SK-N-SH (cell line): ENCODE results near the gene PHKA2. TPM values are rescaled to one million over a fixed set of nuclear protein-coding genes. Genes with fewer than 3 reads are reported as not detected.

Experiments
- CTCF ChIA-PET: fragments of 300-600, 350-600 bp; formaldehyde crosslinking; extraction: SDS; loops from one replicate; lab custom pipeline; 2021; lab: Yijun Ruan, JAX
- POLR2A ChIA-PET: fragments of 350-600 bp; sonication (Branson Sonifier 250); formaldehyde crosslinking; extraction: SDS; loops from one replicate; lab custom pipeline; 2020; ENCODE audit warnings: antibody characterized with exemption, inconsistent platforms; lab: Yijun Ruan, JAX
- DNase-seq: peaks from one replicate; pipeline ENCODE4 v3.0.0; 2012
- H2AFZ ChIP-seq: fragments of 200-600 bp; sonication (generic); 2 replicates; pipeline ENCODE4 v1.8.1; 2016; ENCODE audit warnings: antibody characterized with exemption, mild to moderate bottlenecking, low read depth
- H3F3A ChIP-seq: fragments of 200-600 bp; sonication (generic); replicated peaks from 2 replicates; pipeline ENCODE3; 2016; ENCODE audit warnings: antibody characterized with exemption, mild to moderate bottlenecking; ENCODE audit not compliant: insufficient read depth
- H3K27ac ChIP-seq, 2 experiments: fragments of 200-500 bp in 1 of 2; fragments of 200-600 bp in 1 of 2; sonication (Bioruptor generic) in 1 of 2; sonication (generic), shearing (Covaris generic) in 1 of 2; 2 replicates each; pipeline versions ENCODE4 v1.5.1 to v1.6.1; 2014 to 2016; ENCODE audit warnings: low read depth in 2 of 2, inconsistent platforms in 1 of 2, low read length in 1 of 2, mild to moderate bottlenecking in 1 of 2, mixed read lengths in 1 of 2
- H3K27me3 ChIP-seq: fragments of 200-600 bp; sonication (generic), shearing (Covaris generic); 2 replicates; pipeline ENCODE4 v1.6.1; 2016; ENCODE audit warnings: mixed run types; ENCODE audit not compliant: insufficient read depth
- H3K36me3 ChIP-seq, 2 experiments: fragments of 200-500 bp in 1 of 2; fragments of 200-600 bp in 1 of 2; sonication (Bioruptor generic) in 1 of 2; sonication (generic) in 1 of 2; replicated peaks in 1 of 2; 2 replicates each; pipeline versions ENCODE3 to v1.5.1; 2014 to 2016; ENCODE audit warnings: low read length in 1 of 2, mild to moderate bottlenecking in 1 of 2; ENCODE audit not compliant: insufficient read depth in 2 of 2, control insufficient read depth in 1 of 2
- H3K4me1 ChIP-seq, 2 experiments: fragments of 200-500 bp in 1 of 2; fragments of 200-600 bp in 1 of 2; sonication (Bioruptor generic) in 1 of 2; sonication (generic), shearing (Covaris generic) in 1 of 2; 2 replicates each; pipeline versions ENCODE4 v1.5.1 to v1.6.1; 2014 to 2016; ENCODE audit warnings: low read depth in 1 of 2, low read length in 1 of 2, mixed run types in 1 of 2; ENCODE audit not compliant: insufficient read depth in 2 of 2, control insufficient read depth in 1 of 2
- H3K4me2 ChIP-seq: fragments of 200-600 bp; sonication (generic), shearing (Covaris generic); 2 replicates; pipeline ENCODE4 v1.6.1; 2017; ENCODE audit warnings: mixed run types
- H3K4me3 ChIP-seq, 2 experiments: fragments of 200-500 bp in 1 of 2; fragments of 200-600 bp in 1 of 2; sonication (Bioruptor generic) in 1 of 2; sonication (generic), shearing (Covaris generic) in 1 of 2; 2 replicates each; pipeline versions ENCODE4 v1.5.1 to v1.8.1; 2014 to 2016; ENCODE audit warnings: low read depth in 2 of 2, inconsistent platforms in 1 of 2, low read length in 1 of 2, mild to moderate bottlenecking in 1 of 2, mixed read lengths in 1 of 2, moderate library complexity in 1 of 2
- H3K79me2 ChIP-seq: fragments of 200-600 bp; sonication (generic); 2 replicates; pipeline ENCODE4 v1.8.1; 2017; ENCODE audit warnings: mild to moderate bottlenecking; ENCODE audit not compliant: insufficient read depth
- H3K9ac ChIP-seq: fragments of 200-600 bp; sonication (generic); 2 replicates; pipeline ENCODE4 v1.6.1; 2017; ENCODE audit warnings: mixed run types
- H3K9me2 ChIP-seq: fragments of 200-600 bp; sonication (generic); 2 replicates; pipeline ENCODE4 v1.6.1; 2017; ENCODE audit warnings: mixed run types
- H3K9me3 ChIP-seq: fragments of 200-600 bp; sonication (generic); 2 replicates; pipeline ENCODE4 v1.6.1; 2017; ENCODE audit warnings: mixed run types, mild to moderate bottlenecking, moderate library complexity
- H4K20me1 ChIP-seq: fragments of 200-600 bp; sonication (generic); 2 replicates; pipeline ENCODE4 v1.6.1; 2017; ENCODE audit warnings: mild to moderate bottlenecking, mixed run types; ENCODE audit not compliant: insufficient read depth
- FOSL2 ChIP-seq: IDR thresholded peaks from 2 replicates; pipeline ENCODE4 v1.4.0; 2012; ENCODE audit warnings: low read depth, mild to moderate bottlenecking, moderate library complexity, borderline replicate concordance
- FOXM1 ChIP-seq: IDR thresholded peaks from 2 replicates; pipeline ENCODE4 v1.4.0; 2012; ENCODE audit warnings: low read depth, mild to moderate bottlenecking
- GATA2 ChIP-seq: sonication (generic); formaldehyde crosslinking; IDR thresholded peaks from 2 replicates; pipeline ENCODE4 v1.5.0; 2020; ENCODE audit warnings: mild to moderate bottlenecking, missing genetic modification reagents
- MXI1 ChIP-seq: IDR thresholded peaks from 2 replicates; pipeline ENCODE4 v1.6.1; 2012; ENCODE audit warnings: mild to moderate bottlenecking, low read depth, low read length, improper control_type of control experiment
- RCOR1 ChIP-seq: fragments of 150-350 bp; IDR thresholded peaks from 2 replicates; pipeline ENCODE4 v1.6.1; 2017; ENCODE audit warnings: antibody characterized with exemption, low read length
- RFX5 ChIP-seq: IDR thresholded peaks from 2 replicates; pipeline ENCODE4 v1.6.1; 2012; ENCODE audit warnings: mild to moderate bottlenecking, improper control_type of control experiment, low read length
- RXRA ChIP-seq: IDR thresholded peaks from 2 replicates; pipeline ENCODE4 v1.4.0; 2012; ENCODE audit warnings: low read depth, mild to moderate bottlenecking, borderline replicate concordance
- SIN3A ChIP-seq: IDR thresholded peaks from 2 replicates; pipeline ENCODE4 v1.6.1; 2012; ENCODE audit warnings: low read depth, mild to moderate bottlenecking, low read length, moderate library complexity, borderline replicate concordance
- TAF1 ChIP-seq: IDR thresholded peaks from 2 replicates; pipeline ENCODE4 v1.6.1; 2012; ENCODE audit warnings: low read depth, mild to moderate bottlenecking, low read length, moderate library complexity, borderline replicate concordance
- TCF12 ChIP-seq: IDR thresholded peaks from 2 replicates; pipeline ENCODE4 v1.4.0; 2012
- YY1 ChIP-seq: IDR thresholded peaks from 2 replicates; pipeline ENCODE4 v1.4.0; 2012; ENCODE audit warnings: low read depth, mild to moderate bottlenecking
- WGBS: methylation state at CpG from one replicate; pipeline ENCODE4 v1.1.6; 2017; ENCODE audit warnings: low lambda C conversion rate; 5-methylcytosine and 5-hydroxymethylcytosine counted together
- polyA plus RNA-seq, 3 experiments: library from polyadenylated mRNA; depleted of rRNA; stranded (reverse); fragments of >200 nt; gene quantifications; 2 replicates each; pipeline ENCODE4 v1.2.3, GENCODE V29; 2012
- TF ChIP-seq, protein P1 (sequence below): IDR thresholded peaks from 2 replicates; pipeline ENCODE4; 2012
- TF ChIP-seq, protein P2 (sequence below): IDR thresholded peaks from 2 replicates; pipeline ENCODE4 v1.6.1; 2012; ENCODE audit warnings: mild to moderate bottlenecking, low read depth, low read length, moderate library complexity
- TF ChIP-seq, protein P3 (sequence below): fragments of 150-350 bp; IDR thresholded peaks from 2 replicates; pipeline ENCODE4 v1.6.1; 2016; ENCODE audit warnings: mild to moderate bottlenecking, low read depth, low read length

The PHKA2 gene
- polyA plus RNA-seq, 1 of the 3 experiments (the other 2 are of a cell fraction) = 20.5 TPM

DNA sequence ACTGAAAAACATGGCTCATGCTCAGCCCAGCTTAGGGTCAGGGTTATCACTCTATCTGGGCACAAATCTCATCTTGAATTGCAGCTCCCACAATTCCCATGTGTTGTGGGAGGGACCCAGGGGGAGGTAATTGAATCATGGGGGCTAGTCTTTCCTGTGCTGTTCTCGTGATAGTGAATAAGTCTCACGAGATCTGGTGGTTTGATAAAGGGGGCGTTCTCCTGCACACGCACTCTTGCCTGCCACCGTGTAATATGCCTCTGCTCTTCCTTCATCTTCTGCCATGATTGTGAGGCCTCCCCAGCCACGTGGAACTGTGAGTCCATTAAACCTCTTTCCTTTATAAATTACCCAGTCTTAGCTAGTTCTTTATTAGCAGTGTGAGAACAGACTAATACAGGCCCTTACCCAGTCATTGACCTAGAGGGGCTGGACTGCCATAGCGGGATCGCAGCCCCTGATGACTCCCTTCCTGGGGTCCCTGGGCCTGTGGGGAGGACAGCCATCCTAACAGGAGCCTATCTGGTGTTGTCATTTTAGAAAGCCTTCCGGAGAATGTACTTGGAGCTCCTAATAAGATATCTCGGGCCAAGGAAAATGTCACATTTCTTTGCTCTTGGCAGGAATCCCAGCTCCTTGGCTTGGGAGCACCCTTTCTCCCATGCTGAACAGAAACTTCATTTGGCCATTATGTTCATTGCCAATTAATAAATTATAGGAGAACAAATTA lies 112.6 kb downstream of the PHKA2 start:
- H4K20me1 ChIP-seq = no peaks in the 10 kb centered on the region
- 48% methylated on average over 10 of the region's 10 CpGs for WGBS
- no peak overlapping the region for H3K4me3 ChIP-seq

DNA sequence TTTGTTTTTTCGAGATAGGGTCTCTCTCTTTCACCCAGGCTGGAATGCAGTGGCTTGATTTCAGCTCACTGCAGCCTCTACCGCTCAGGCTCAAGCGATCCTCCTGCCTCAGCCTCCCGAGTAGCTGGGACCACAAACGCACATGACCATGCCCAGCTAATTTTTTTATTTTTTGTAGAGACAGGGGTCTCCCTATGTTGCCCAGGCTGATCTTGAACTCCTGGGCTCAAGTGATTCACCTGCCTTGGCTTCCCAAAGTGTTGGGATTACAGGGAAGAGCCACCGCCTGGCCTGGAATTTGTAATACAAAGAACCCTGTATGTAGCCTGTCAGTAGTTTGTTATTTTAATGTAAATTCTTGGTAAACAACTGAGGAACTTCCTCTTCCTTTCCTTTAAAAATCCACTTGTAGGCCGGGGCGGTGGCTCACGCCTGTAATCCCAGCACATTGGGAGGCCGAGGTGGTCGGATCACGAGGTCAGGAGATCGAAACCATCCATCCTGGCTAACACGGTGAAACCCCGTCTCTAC lies 119.5 kb downstream of the PHKA2 start:
- no peaks in the 10 kb centered on the region for H3K9me2 ChIP-seq
- CTCF ChIA-PET = no interaction called here
- TF ChIP-seq FOXM1 (no peak), RXRA (no peak), RFX5 (no peak), MXI1 (no peak), YY1 (no peak), SIN3A (no peak), TAF1 (no peak), RCOR1 (no peak), FOSL2 (no peak)
- TF ChIP-seq, protein P1, sequence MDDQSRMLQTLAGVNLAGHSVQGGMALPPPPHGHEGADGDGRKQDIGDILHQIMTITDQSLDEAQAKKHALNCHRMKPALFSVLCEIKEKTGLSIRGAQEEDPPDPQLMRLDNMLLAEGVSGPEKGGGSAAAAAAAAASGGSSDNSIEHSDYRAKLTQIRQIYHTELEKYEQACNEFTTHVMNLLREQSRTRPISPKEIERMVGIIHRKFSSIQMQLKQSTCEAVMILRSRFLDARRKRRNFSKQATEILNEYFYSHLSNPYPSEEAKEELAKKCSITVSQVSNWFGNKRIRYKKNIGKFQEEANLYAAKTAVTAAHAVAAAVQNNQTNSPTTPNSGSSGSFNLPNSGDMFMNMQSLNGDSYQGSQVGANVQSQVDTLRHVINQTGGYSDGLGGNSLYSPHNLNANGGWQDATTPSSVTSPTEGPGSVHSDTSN = no peak
- TF ChIP-seq, protein P2, sequence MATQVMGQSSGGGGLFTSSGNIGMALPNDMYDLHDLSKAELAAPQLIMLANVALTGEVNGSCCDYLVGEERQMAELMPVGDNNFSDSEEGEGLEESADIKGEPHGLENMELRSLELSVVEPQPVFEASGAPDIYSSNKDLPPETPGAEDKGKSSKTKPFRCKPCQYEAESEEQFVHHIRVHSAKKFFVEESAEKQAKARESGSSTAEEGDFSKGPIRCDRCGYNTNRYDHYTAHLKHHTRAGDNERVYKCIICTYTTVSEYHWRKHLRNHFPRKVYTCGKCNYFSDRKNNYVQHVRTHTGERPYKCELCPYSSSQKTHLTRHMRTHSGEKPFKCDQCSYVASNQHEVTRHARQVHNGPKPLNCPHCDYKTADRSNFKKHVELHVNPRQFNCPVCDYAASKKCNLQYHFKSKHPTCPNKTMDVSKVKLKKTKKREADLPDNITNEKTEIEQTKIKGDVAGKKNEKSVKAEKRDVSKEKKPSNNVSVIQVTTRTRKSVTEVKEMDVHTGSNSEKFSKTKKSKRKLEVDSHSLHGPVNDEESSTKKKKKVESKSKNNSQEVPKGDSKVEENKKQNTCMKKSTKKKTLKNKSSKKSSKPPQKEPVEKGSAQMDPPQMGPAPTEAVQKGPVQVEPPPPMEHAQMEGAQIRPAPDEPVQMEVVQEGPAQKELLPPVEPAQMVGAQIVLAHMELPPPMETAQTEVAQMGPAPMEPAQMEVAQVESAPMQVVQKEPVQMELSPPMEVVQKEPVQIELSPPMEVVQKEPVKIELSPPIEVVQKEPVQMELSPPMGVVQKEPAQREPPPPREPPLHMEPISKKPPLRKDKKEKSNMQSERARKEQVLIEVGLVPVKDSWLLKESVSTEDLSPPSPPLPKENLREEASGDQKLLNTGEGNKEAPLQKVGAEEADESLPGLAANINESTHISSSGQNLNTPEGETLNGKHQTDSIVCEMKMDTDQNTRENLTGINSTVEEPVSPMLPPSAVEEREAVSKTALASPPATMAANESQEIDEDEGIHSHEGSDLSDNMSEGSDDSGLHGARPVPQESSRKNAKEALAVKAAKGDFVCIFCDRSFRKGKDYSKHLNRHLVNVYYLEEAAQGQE = no peak
- TF ChIP-seq, protein P3, sequence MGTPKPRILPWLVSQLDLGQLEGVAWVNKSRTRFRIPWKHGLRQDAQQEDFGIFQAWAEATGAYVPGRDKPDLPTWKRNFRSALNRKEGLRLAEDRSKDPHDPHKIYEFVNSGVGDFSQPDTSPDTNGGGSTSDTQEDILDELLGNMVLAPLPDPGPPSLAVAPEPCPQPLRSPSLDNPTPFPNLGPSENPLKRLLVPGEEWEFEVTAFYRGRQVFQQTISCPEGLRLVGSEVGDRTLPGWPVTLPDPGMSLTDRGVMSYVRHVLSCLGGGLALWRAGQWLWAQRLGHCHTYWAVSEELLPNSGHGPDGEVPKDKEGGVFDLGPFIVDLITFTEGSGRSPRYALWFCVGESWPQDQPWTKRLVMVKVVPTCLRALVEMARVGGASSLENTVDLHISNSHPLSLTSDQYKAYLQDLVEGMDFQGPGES = no peak

More for the DNA sequence above, 112.6 kb downstream of the PHKA2 start:
- H3K9ac ChIP-seq = no peak overlapping the region
- ChIA-PET CTCF (interaction anchor here (1.2 to 1.8 kb wide), 3 partner anchors 17 to 102 kb away, joined by 3 to 5 read pairs (median 3); no protein-coding TSS in a partner anchor), POLR2A (no interaction called here)
- H3K4me2 ChIP-seq = no peak overlapping the region
- H3F3A ChIP-seq = peaks cover 6% of the 10 kb centered on the region
- H3K27ac ChIP-seq = no peak overlapping the region; a peak in 1 of 4 replicates
- H3K9me2 ChIP-seq = no peaks in the 10 kb centered on the region
- no peaks in the 10 kb centered on the region for H3K36me3 ChIP-seq
- no peak for TF ChIP-seq TCF12
- TF ChIP-seq GATA2 (CRISPR knock-in tag) = 0 out of 2 replicates have a peak, but pooled peaks have one; percentile 29
- TF ChIP-seq, protein P2 = no peak
- TF ChIP-seq, all 33 proteins: peak for 1
- Histone ChIP-seq H3K4me1 (peaks cover 14 to 36% of the 10 kb centered on the region in 2 experiments; a peak in 3 of 4 replicates), H3K27me3 (peaks cover 10% of the 10 kb centered on the region; the same call in 1 of the 2 replicates), H2AFZ (no peak overlapping the region), H3K79me2 (no peaks in the 10 kb centered on the region), H3K9me3 (no peaks in the 10 kb centered on the region)
- DNase-seq = no peak

More for the DNA sequence above, 119.5 kb downstream of the PHKA2 start:
- H3K4me1 ChIP-seq = no peaks in the 10 kb centered on the region; a peak in 2 of 4 replicates
- POLR2A ChIA-PET = no interaction called here
- 49% methylated on average over 15 of the region's 15 CpGs for WGBS
- H2AFZ ChIP-seq = no peak overlapping the region
- H3K4me3 ChIP-seq = no peak overlapping the region
- H4K20me1 ChIP-seq = no peaks in the 10 kb centered on the region
- DNase-seq = no peak
- no peak overlapping the region for H3K4me2 ChIP-seq
- H3K36me3 ChIP-seq = no peaks in the 10 kb centered on the region
- H3K79me2 ChIP-seq = no peaks in the 10 kb centered on the region
- no peaks in the 10 kb centered on the region for H3K9me3 ChIP-seq
- H3K27ac ChIP-seq = no peak overlapping the region
- no peaks in the 10 kb centered on the region for H3F3A ChIP-seq
- H3K9ac ChIP-seq = no peak overlapping the region
- no peaks in the 10 kb centered on the region for H3K27me3 ChIP-seq
